B cell (primary cell): ENCODE measurements around the gene TCIRG1. TPM values are rescaled to one million over a fixed set of nuclear protein-coding genes. Genes with fewer than 3 reads are reported as not detected.

Experiments
- ATAC-seq: fragments of 200-7000 bp; cut with Tn5 transposase; one replicate; pipeline ENCODE4 v1.10.0; 2021; ENCODE audit warnings: low read depth, mild to moderate bottlenecking, moderate number of reproducible peaks, moderate library complexity
- CTCF ChIA-PET: fragments of 350-600 bp; sonication (Branson Sonifier 250); formaldehyde crosslinking; loops from one replicate; lab custom pipeline; 2021; ENCODE audit warnings: antibody characterized with exemption, inconsistent platforms; lab: Charles Lee
- POLR2A ChIA-PET: fragments of 350-600 bp; sonication (Branson Sonifier 250); formaldehyde crosslinking; loops from one replicate; lab custom pipeline; 2021; ENCODE audit warnings: antibody characterized with exemption; lab: Charles Lee
- DNase-seq: peaks from one replicate; pipeline ENCODE4 v3.0.0; 2013
- H2AFZ ChIP-seq: 2 replicates; pipeline ENCODE4 v1.6.1; 2012; ENCODE audit warnings: mild to moderate bottlenecking, low read depth, low read length; ENCODE audit not compliant: insufficient read depth, poor library complexity, severe bottlenecking
- H3K27ac ChIP-seq, 2 donors: 1 replicate in 1 of 2; 2 replicates in 1 of 2; pipeline ENCODE4 v1.5.1; 2012 to 2013; ENCODE audit warnings: low read length in 2 of 2, mild to moderate bottlenecking in 2 of 2, moderate library complexity in 1 of 2
- H3K27me3 ChIP-seq, 4 experiments: fragments of 200-600 bp in 1 of 4; sonication (generic) in 1 of 4; replicated peaks in 1 of 4; 1 replicate in 2 of 4; 2 replicates in 2 of 4; pipeline versions ENCODE4 v1.6.1 to v1.7.0; 2013 to 2016; ENCODE audit warnings: low read length in 3 of 4, mild to moderate bottlenecking in 2 of 4, mixed read lengths in 1 of 4, moderate library complexity in 1 of 4; ENCODE audit not compliant: insufficient read depth in 4 of 4, control insufficient read depth in 3 of 4; ENCODE audit errors: control extremely low read depth in 1 of 4
- H3K36me3 ChIP-seq, 2 experiments: replicated peaks in 1 of 2; 1 replicate in 1 of 2; 2 replicates in 1 of 2; pipeline versions ENCODE4 v1.6.1 to v1.7.1; 2013; ENCODE audit warnings: low read length in 1 of 2; ENCODE audit not compliant: insufficient read depth in 2 of 2, control insufficient read depth in 1 of 2; ENCODE audit errors: control extremely low read depth in 1 of 2, extremely low read depth in 1 of 2
- H3K4me1 ChIP-seq, 2 donors: fragments of 200-600 bp in 1 of 2; sonication (generic) in 1 of 2; 1 replicate in 1 of 2; 2 replicates in 1 of 2; pipeline versions ENCODE4 v1.5.1 to v1.6.1; 2013 to 2017; ENCODE audit warnings: low read length in 2 of 2; ENCODE audit not compliant: control insufficient read depth in 2 of 2, insufficient read depth in 2 of 2
- H3K4me2 ChIP-seq: replicated peaks from 2 replicates; pipeline ENCODE3; 2012; ENCODE audit warnings: mild to moderate bottlenecking, low read depth, low read length; ENCODE audit not compliant: poor library complexity, severe bottlenecking
- H3K4me3 ChIP-seq, 5 experiments: fragments of 200-600 bp in 1 of 5; sonication (generic) in 1 of 5; 1 replicate in 3 of 5; 2 replicates in 2 of 5; pipeline versions ENCODE4 v1.5.1 to v1.7.0; 2011 to 2016; ENCODE audit warnings: low read length in 4 of 5, mild to moderate bottlenecking in 4 of 5, low read depth in 2 of 5, control low read depth in 1 of 5, moderate library complexity in 1 of 5; ENCODE audit not compliant: insufficient read depth in 1 of 5; ENCODE audit errors: control extremely low read depth in 1 of 5, extremely low read depth in 1 of 5
- H3K79me2 ChIP-seq: fragments of 200-600 bp; sonication (generic); one replicate; pipeline ENCODE4 v1.6.0; 2016; ENCODE audit warnings: low read length; ENCODE audit not compliant: control insufficient read depth, insufficient read depth
- H3K9ac ChIP-seq: fragments of 200-600 bp; sonication (generic); 2 replicates; pipeline ENCODE4 v1.6.1; 2017; ENCODE audit warnings: mild to moderate bottlenecking, low read length, moderate library complexity
- H3K9me3 ChIP-seq, 3 donors: one replicate each; pipeline versions ENCODE4 v1.6.1 to v1.7.1; 2013; ENCODE audit warnings: low read length in 2 of 3; ENCODE audit not compliant: control insufficient read depth in 2 of 3, insufficient read depth in 1 of 3; ENCODE audit errors: control extremely low read depth in 1 of 3
- H4K20me1 ChIP-seq: 2 replicates; pipeline ENCODE4 v1.6.0; 2012; ENCODE audit warnings: mild to moderate bottlenecking, low read length; ENCODE audit not compliant: insufficient read depth, control insufficient read depth, poor library complexity, severe bottlenecking
- H3K27ac Mint-ChIP-seq: one replicate; pipeline ENCODE4 v1.8.0; 2021; ENCODE audit warnings: mixed read lengths
- H3K27me3 Mint-ChIP-seq: one replicate; pipeline ENCODE4 v1.8.0; 2021; ENCODE audit warnings: mixed read lengths
- H3K4me1 Mint-ChIP-seq: one replicate; pipeline ENCODE4 v1.8.0; 2021; ENCODE audit warnings: mixed read lengths
- H3K4me3 Mint-ChIP-seq: one replicate; pipeline ENCODE4 v1.8.0; 2021; ENCODE audit warnings: mixed read lengths
- H3K9me3 Mint-ChIP-seq: one replicate; pipeline ENCODE4 v1.8.0; 2022; ENCODE audit warnings: mixed read lengths; ENCODE audit not compliant: insufficient read depth
- EZH2 ChIP-seq: IDR thresholded peaks from 2 replicates; pipeline ENCODE4 v1.6.1; 2012; ENCODE audit warnings: borderline replicate concordance, low read depth, mild to moderate bottlenecking, moderate library complexity, low read length; ENCODE audit not compliant: insufficient read depth, poor library complexity, severe bottlenecking
- WGBS: methylation state at CpG from one replicate; pipeline ENCODE4 v1.1.5; 2013; ENCODE audit warnings: missing lambda C conversion rate; ENCODE audit not compliant: insufficient coverage; 5-methylcytosine and 5-hydroxymethylcytosine counted together
- intact Hi-C: fragments of 100-400 bp; cut with micrococcal nuclease; formaldehyde crosslinking; loops from one replicate; pipeline ENCODE4 v1.10.0; 2022
- polyA plus RNA-seq: library from polyadenylated mRNA; depleted of rRNA; stranded (reverse); fragments of >200 nt; gene quantifications from 2 replicates; pipeline ENCODE4 v1.2.3, GENCODE V29; 2012
- total RNA-seq, 2 donors: library from RNA; stranded (reverse); fragments of 120-200 nt in 1 of 2; gene quantifications; 1 replicate in 1 of 2; 2 replicates in 1 of 2; pipeline versions ENCODE4 v1.2.3 to v1.2.4, GENCODE V29; 2013 to 2022
- TF ChIP-seq, protein P1 (sequence below): fragments of 200-600 bp; IDR thresholded peaks from one replicate; pipeline ENCODE4 v1.8.0; 2022; ENCODE audit warnings: antibody characterized with exemption, mild to moderate bottlenecking

The TCIRG1 gene
- total and polyA plus RNA-seq, 2 donors (not counting 1 experiment from before 2014, with no cell fraction given), result 305 to 725 TPM

- Histone ChIP-seq H4K20me1 (no peaks in the 10 kb centered on the region), H3K79me2 (no peaks in the 10 kb centered on the region), H3K4me3 (no peak overlapping the region), H3K9me3 (no peaks in the 10 kb centered on the region), H2AFZ (no peak overlapping the region), H3K4me2 (peak overlapping the region; percentile 6), H3K4me1 (peaks cover 9 to 10% of the 10 kb centered on the region in 2 donors), H3K36me3 (peaks cover 0 to 2% of the 10 kb centered on the region in 2 experiments), H3K27ac (no peak overlapping the region), H3K27me3 (no peaks in the 10 kb centered on the region), H3K9ac (no peak overlapping the region)
- CTCF ChIA-PET, result interaction anchor here (1.5 kb wide), 1 partner anchor 67 kb away, joined by 4 read pairs; the partner anchor contains the start of gene ALDH3B1
- H3K9me3 Mint-ChIP-seq, result no peaks in the 10 kb centered on the region
- H3K4me3 Mint-ChIP-seq, result no peak overlapping the region
- 62% methylated on average over 5 of the region's 8 CpGs for WGBS
- ATAC-seq (peak; percentile 56), DNase-seq (no peak)
- no peaks in the 10 kb centered on the region for H3K27me3 Mint-ChIP-seq
- TF ChIP-seq, protein P1, sequence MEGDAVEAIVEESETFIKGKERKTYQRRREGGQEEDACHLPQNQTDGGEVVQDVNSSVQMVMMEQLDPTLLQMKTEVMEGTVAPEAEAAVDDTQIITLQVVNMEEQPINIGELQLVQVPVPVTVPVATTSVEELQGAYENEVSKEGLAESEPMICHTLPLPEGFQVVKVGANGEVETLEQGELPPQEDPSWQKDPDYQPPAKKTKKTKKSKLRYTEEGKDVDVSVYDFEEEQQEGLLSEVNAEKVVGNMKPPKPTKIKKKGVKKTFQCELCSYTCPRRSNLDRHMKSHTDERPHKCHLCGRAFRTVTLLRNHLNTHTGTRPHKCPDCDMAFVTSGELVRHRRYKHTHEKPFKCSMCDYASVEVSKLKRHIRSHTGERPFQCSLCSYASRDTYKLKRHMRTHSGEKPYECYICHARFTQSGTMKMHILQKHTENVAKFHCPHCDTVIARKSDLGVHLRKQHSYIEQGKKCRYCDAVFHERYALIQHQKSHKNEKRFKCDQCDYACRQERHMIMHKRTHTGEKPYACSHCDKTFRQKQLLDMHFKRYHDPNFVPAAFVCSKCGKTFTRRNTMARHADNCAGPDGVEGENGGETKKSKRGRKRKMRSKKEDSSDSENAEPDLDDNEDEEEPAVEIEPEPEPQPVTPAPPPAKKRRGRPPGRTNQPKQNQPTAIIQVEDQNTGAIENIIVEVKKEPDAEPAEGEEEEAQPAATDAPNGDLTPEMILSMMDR, result no peak
- no peak for TF ChIP-seq EZH2
- no peak overlapping the region for H3K27ac Mint-ChIP-seq
- peaks cover 12% of the 10 kb centered on the region for H3K4me1 Mint-ChIP-seq
- intact Hi-C loops, result no loop called here
- POLR2A ChIA-PET, result no interaction called here
Observed at GRCh38 chr11:68077617-68078582, 39.1 kb downstream of the TCIRG1 start.

GRCh38 chr11:68080860-68081259, 42.0 kb downstream of the TCIRG1 start:
- no peak overlapping the region for H2AFZ ChIP-seq
- Mint-ChIP-seq H3K27me3 (no peaks in the 10 kb centered on the region), H3K27ac (no peak overlapping the region), H3K4me3 (no peak overlapping the region), H3K4me1 (peaks cover 12% of the 10 kb centered on the region), H3K9me3 (no peaks in the 10 kb centered on the region)
- peaks cover 9 to 10% of the 10 kb centered on the region in 2 donors for H3K4me1 ChIP-seq
- ATAC-seq (no peak), DNase-seq (no peak)
- no peak overlapping the region for H3K4me3 ChIP-seq
- no peaks in the 10 kb centered on the region for H3K9me3 ChIP-seq
- 93% methylated on average over 8 of the region's 8 CpGs for WGBS
- ChIA-PET CTCF (no interaction called here), POLR2A (no interaction called here)
- H3K36me3 ChIP-seq, result peaks cover 0 to 2% of the 10 kb centered on the region in 2 experiments
- no peak overlapping the region for H3K9ac ChIP-seq
- H3K79me2 ChIP-seq, result no peaks in the 10 kb centered on the region
- intact Hi-C loops, result no loop called here
- no peaks in the 10 kb centered on the region for H4K20me1 ChIP-seq
- H3K4me2 ChIP-seq, result no peak overlapping the region
- H3K27ac ChIP-seq, result no peak overlapping the region
- TF ChIP-seq EZH2, result no peak
- no peaks in the 10 kb centered on the region for H3K27me3 ChIP-seq
